WI38 (cell line): Measurements from ENCODE around the gene LYSET.
"Not testable (repeated sequence)": the region's sequence is repeated elsewhere in the genome, so short reads cannot be mapped to it uniquely, and the experiment has no call there.

Experiments
- H3K4me3 ChIP-seq: 2 replicates; pipeline ENCODE4 v1.5.1; 2011; ENCODE audit warnings: low read depth, mild to moderate bottlenecking, control low read depth, low read length
- TF ChIP-seq, protein P1 (sequence below): IDR thresholded peaks from 2 replicates; pipeline ENCODE4 v1.5.1; 2012; ENCODE audit warnings: low read depth, mild to moderate bottlenecking, control low read depth, low read length

LYSET gene

DNA sequence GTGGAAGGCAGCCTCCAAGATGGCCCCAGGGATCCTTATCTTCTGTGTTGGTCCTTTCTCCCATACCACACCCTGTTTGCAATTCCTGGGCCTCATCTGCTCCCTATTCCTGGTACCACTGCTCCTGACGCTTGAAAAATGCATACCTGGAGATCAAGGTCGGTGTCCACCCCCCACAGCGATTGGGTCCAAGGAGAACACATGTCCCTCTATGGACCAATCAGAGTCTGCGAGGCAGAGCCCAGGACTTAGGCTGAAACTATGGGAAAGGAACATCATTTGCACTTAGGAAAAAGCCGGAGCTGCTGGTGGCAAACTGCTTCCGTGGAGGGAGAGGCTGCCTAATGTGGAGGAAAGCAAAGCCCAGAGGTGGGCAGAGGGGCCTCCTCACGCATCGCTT is 36.1 kb upstream of the LYSET start:
- TF ChIP-seq, protein P1, sequence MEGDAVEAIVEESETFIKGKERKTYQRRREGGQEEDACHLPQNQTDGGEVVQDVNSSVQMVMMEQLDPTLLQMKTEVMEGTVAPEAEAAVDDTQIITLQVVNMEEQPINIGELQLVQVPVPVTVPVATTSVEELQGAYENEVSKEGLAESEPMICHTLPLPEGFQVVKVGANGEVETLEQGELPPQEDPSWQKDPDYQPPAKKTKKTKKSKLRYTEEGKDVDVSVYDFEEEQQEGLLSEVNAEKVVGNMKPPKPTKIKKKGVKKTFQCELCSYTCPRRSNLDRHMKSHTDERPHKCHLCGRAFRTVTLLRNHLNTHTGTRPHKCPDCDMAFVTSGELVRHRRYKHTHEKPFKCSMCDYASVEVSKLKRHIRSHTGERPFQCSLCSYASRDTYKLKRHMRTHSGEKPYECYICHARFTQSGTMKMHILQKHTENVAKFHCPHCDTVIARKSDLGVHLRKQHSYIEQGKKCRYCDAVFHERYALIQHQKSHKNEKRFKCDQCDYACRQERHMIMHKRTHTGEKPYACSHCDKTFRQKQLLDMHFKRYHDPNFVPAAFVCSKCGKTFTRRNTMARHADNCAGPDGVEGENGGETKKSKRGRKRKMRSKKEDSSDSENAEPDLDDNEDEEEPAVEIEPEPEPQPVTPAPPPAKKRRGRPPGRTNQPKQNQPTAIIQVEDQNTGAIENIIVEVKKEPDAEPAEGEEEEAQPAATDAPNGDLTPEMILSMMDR, result no peak
- no peak overlapping the region for H3K4me3 ChIP-seq

DNA sequence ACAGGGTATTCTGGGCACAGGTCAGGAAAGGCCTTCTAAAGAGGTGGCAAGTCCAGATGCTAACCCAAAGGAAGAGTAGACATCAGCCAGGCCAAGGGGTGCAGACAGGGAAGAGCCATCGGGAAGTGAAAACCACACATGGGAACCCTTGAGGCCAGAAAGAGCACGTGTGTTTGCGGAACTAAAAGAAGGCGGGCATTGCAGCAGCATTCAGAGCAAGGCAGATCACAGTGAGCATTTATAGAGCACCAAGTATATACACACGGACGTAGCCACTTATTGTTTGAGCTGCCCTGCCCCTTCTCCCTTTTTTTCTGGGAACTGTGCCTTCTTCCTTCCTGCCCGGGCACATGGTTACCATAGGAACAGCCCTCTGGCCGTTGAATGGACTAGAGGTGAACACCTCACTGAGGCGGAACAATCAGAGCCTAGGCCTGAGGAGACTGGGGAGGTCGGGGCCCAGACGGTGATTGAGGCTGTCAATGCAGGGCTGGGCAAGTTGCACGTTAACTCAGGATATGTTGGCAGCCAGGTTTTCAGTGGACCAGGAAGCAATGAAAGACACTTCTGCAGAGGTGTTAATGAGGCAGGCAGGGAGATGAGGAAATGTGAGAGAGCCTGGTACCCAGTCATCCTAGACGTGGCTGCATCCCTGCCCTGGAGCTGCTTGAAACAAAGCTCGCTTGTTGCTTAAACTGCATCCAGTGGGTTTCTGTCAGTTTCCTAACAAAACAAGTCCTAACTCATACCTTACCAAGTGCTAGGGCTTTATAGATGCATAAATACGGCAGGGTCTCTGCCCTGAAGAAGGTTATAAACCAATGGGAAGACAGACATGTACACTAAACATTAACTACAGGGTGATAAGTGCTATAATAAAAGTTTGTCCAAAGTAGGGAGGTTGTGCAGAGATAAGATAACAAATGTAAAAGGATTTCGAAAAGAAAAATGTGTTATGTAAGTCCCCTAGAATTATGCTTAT is 34.6 kb upstream of the LYSET start:
- no peak overlapping the region for H3K4me3 ChIP-seq
- TF ChIP-seq, protein P1, result no peak

DNA sequence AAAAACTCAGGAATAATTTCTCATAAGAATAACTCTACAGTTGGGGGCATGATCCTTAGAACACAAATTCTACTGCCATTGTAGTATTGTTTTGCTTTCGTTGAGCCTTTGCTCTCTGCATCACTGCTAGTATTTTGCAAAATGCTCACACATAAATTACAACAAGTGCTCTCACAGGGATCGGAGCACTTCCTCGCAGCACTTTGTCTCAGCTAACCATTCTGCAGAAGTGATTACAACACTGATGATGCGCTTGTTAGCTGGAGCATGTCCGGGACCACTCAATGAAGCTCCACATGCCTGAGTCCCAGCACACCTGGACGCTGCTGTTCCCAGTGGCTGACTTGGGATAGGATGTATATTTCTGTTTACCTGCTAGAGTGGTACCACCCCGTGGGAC is 32.0 kb upstream of the LYSET start:
- TF ChIP-seq, protein P1, result no peak
- H3K4me3 ChIP-seq, result no peak overlapping the region

DNA sequence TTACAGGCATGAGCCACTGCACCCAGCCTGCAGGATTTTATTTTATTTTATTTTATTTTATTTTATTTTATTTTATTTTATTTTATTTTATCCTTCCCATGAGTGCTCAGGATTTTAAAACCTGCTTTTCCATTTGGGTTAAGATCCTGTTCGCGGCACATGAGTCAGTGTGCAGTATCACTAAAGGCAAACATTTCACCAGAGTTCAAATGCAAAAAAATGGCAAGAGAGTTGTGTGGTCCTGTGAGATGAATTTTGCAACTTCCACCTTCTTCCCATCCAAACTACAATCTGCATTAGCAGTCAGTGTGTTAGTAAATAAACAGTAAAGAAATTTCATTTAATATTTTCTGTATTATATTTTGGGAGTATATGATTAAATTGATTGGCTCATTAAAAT is 29.4 kb upstream of the LYSET start:
- TF ChIP-seq, protein P1, result no peak
- H3K4me3 ChIP-seq, result no peak overlapping the region

DNA sequence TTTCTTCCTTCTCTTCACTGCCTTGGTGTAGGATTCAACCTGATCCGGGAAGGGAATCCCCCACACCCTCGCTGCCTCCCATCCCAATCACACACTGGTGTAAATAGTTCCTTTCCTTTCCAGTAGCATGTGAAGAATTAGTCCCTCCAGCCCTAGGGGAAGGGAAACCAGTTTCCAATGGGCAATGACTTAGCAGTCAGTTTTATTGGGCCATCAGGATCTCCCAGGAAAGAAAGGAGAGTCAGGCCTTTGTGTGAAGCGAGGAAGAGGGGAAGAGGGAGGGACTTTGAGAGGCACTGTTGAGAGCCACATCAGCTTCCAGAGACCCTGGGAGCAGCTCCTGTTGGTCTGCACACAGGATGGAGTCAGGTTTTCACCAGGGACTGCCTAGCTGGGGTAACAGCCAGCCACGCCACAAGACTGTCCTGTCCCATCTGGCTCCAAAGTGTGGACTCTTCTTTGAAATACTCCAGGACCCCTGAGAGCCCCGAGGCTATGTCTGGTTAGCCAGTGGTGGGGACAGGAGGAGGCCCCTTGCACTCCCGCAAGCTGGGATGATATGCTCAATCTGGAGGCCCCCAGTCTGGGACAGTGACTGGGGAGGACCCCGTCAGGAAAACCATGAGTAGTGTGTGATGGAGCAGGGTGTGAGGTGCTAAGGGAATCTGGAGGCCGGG is 28.3 kb upstream of the LYSET start:
- H3K4me3 ChIP-seq, result no peak overlapping the region
- TF ChIP-seq, protein P1, result no peak

DNA sequence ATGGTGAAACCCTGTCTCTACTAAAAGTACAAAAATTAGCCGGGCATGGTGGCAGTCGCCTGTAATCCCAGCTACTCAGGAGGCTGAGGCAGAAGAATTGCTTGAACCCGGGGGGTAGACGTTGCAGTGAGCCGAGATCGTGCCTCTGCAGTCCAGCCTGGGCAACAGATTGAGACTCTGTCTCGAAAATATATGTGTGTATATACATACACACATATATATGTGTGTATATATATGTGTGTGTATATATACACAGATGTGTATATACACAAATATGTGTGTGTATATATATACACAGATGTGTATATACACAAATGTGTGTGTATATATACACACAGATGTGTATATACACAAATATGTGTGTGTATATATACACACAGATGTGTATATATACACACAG is 26.8 kb upstream of the LYSET start:
- H3K4me3 ChIP-seq, result not testable (repeated sequence)

DNA sequence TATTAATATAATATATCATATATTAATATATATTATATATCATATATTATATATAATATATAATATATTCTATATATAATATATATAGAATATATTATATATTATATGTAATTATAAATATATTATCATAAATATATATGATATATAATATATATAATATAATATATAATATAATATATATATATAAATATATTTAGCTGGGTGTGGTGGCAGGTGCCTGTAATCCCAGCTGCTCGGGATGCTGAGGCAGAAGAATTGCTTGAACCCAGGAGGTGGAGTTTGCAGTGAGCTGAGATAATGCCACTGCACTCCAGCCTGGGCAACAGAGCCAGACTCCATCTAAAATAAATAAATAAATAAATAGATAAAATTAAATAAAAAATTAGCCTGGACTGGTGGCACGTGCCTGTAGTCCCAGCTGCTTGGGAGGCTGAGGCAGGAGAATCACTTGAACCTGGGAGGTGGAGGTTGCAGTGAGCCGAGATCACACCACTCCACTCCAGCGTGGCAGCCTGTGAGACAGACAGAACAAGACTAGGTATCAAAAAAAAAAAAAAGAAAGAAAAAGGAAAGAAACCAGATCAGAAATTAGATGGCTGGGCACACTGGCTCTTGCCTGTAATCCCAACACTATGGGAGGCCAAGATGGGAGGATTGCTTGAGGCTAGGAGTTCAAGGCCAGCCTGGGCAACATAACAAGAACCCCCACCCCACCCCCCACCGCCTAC is 25.3 kb upstream of the LYSET start:
- H3K4me3 ChIP-seq, result not testable (repeated sequence)

DNA sequence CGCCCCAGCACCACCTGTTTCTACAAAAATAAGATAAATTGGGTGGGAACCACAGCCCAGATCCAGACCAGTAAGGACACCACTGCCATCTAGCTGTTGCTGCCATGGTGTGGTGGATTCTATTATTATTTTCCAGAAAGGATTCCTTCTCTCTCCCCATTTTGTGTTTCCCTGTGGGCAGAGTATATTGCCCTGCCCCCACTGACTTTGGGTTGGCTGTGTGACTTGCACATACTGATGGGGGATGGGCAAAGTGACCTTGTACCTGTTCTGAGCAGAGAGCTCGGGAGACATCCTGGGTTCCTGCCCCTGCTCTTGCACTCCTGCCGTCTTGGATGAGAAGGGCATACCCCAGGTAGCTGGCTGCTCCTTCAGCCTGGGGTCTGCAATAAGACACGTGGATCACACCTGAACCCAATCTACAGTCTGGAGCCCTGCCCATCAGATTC is 24.7 kb upstream of the LYSET start:
- TF ChIP-seq, protein P1, result 0 out of 2 replicates have a peak, but pooled peaks have one; percentile 14

More for the DNA sequence above, 24.7 kb upstream of the LYSET start:
- H3K4me3 ChIP-seq, result no peak overlapping the region
